ENCODE measurements around the gene SYT5. TPM values are rescaled to one million over a fixed set of nuclear protein-coding genes. Genes with fewer than 3 reads are reported as not detected.

Gene SYT5
- total RNA-seq, 1 experiment from 2014 or later, result 4.5 TPM

DNA sequence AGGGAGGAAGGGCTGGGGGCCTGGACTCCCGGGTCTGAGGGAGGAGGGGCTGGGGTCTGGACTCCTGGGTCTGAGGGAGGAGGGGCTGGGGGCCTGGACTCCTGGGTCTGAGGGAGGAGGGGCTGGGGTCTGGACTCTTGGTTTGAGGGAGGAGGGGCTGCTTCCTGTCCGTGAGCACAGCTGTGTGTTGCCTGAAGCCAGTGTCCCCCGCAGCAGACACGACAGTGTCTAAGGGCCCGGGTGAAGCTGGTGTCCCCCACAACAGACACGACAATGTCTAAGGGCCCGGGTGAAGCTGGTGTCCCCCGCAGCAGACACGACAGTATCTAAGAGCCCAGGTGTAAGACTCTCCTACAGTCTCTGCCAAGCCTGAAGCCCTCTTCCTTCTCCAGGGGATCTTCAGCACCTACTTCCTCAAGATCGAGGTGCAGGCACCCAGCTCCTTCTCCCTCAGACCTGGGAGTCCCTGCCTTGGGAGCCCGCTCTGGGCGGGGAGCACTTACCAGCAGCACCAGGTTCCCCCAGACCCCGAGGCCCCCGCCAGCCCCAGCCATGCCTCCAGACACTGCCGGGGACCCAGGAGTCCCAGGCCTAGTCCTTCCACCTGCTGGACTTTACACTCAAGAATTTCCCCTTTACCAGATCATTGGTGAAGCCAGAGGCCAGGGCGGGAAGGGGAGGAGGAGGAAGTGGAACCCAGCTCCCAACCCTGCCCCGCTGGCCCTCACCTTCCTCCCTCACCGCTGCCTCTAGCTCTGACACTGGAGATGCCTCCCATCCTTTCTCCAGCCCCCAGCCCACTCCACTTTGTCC is 29.0 kb upstream of the SYT5 start, which contains the start of gene PTPRH:
Gene PTPRH (minus strand): TSS at position 622 of the 813 bp plus-strand sequence. CDS start 68 bp downstream, at position 554.
- Mint-ChIP-seq H3K9me3 (peaks cover 14 to 26% of the 10 kb centered on the region in 2 experiments), H3K4me1 (peaks cover 9 to 12% of the 10 kb centered on the region in 2 experiments), H3K27me3 (ENCODE audit: low read depth) (peaks cover 42% of the 10 kb centered on the region), H3K27ac (no peak within 1 kb of the TSS), H3K36me3 (ENCODE audit: insufficient read depth in 1 of 3, low read depth in 3 of 3) (peaks cover 0 to 6% (median 6%) of the 10 kb centered on the region in 3 experiments; a peak in 4 of 7 replicates), H3K4me3 (no peak within 1 kb of the TSS; a peak in 2 of 5 replicates)
- Histone ChIP-seq H2BK12ac (ENCODE audit: insufficient read length, low read depth, low read length) (no peak within 1 kb of the TSS), H3K4ac (ENCODE audit: low read depth, low read length) (no peak within 1 kb of the TSS), H3K9me3 (ENCODE audit: control insufficient read depth, low read depth, low read length) (no peaks in the 10 kb centered on the region), H3K56ac (ENCODE audit: insufficient read length, low read depth, low read length) (no peak within 1 kb of the TSS), H3K14ac (ENCODE audit: insufficient read depth, low read length) (no peak within 1 kb of the TSS), H3K9ac (ENCODE audit: extremely low read depth, insufficient read length, low read length) (no peak within 1 kb of the TSS), H3K18ac (ENCODE audit: insufficient read length, low read depth, low read length) (no peak within 1 kb of the TSS), H3K4me2 (ENCODE audit: insufficient read depth, insufficient read length, low read length) (no peak within 1 kb of the TSS), H2BK20ac (ENCODE audit: low read depth, low read length, poor library complexity, severe bottlenecking) (no peak within 1 kb of the TSS), H2AK5ac (ENCODE audit: insufficient read length, low read length) (no peak within 1 kb of the TSS), H3K23ac (ENCODE audit: insufficient read length, low read depth, low read length) (no peak within 1 kb of the TSS), H3K79me2 (ENCODE audit: insufficient read depth, low read length) (no peaks in the 10 kb centered on the region), H3K23me2 (ENCODE audit: insufficient read length, low read depth, low read length, poor library complexity, severe bottlenecking) (no peaks in the 10 kb centered on the region), H2AFZ (ENCODE audit: low read length) (no peak within 1 kb of the TSS), H3K4me1 (ENCODE audit: insufficient read depth, low read length) (no peaks in the 10 kb centered on the region), H4K5ac (ENCODE audit: insufficient read length, low read depth, low read length) (no peak within 1 kb of the TSS), H2BK15ac (ENCODE audit: low read depth, low read length) (no peak within 1 kb of the TSS), H3K27ac (ENCODE audit: insufficient read length, low read depth, low read length) (no peak within 1 kb of the TSS), H2BK120ac (ENCODE audit: low read depth, low read length, poor library complexity, severe bottlenecking) (no peak within 1 kb of the TSS), H2BK5ac (ENCODE audit: insufficient read length, low read length) (no peak within 1 kb of the TSS), H4K20me1 (ENCODE audit: control insufficient read depth, insufficient read depth, insufficient read length) (no peaks in the 10 kb centered on the region), H3K79me1 (ENCODE audit: insufficient read depth, low read depth, low read length, poor library complexity, severe bottlenecking) (no peaks in the 10 kb centered on the region), H3T11ph (ENCODE audit: low read length) (no peak within 1 kb of the TSS), H4K91ac (ENCODE audit: insufficient read length, low read depth, low read length) (no peak within 1 kb of the TSS), H4K8ac (replicated peaks; ENCODE audit: insufficient read length, low read depth, low read length) (no peak within 1 kb of the TSS), H3K27me3 (ENCODE audit: insufficient read depth, low read length) (no peaks in the 10 kb centered on the region)
- no CpG with 5 or more reads among the region's 18 CpGs for WGBS (ENCODE audit: extremely low coverage, insufficient read length, low lambda C conversion rate)
- DNase-seq, result peak; percentile 26
- TF ChIP-seq CTCF (conservative IDR thresholded peaks at IDR 0.05), result no peak

Measured in H9 (cell line).